ENCODE results near the gene GPR132. TPM values are rescaled to one million over a fixed set of nuclear protein-coding genes. Genes with fewer than 3 reads are reported as not detected.

GPR132 gene
- total and polyA plus RNA-seq, 10 of the 15 experiments (the other 5 are each of a cell fraction or from before 2014, with no cell fraction given) = 1.9 to 49.3 (median 20.4) TPM

DNA sequence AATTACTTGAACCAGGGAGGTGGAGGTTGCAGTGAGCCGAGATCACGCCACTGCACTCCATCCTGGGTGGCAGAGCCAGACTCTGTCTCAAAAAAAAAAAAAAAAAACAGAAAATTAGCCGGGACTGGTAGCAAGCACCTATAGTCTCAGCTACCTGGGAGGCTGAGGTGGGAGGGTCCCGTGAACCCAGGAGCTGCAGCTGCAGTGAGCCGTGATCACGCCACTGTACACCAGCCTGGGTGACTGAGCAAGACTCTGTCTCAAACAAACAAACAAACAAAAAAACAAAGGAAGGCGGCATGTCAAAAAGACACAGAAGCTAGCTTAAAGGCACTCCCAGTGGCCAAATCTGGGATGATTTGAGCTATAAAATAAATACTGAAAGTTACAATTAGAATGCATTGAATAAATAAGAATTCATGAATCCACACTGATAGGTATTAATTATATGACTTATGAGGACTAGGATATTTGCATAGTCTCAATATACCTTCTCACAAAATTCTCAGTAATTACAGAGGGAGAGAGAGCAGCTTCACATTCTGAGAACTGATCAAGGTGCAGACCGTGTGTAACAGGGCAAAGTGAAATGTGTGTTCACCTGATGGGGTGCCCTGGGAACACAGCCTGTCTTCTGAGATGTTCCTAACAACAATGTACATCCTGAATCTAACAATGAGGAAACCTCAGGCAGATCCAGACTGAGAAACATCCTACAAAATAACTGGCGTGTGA lies 42.7 kb upstream of the GPR132 start:
- in situ Hi-C loops (cut with MboI) = no loop called here
- Histone ChIP-seq H3K9ac (ENCODE audit: control insufficient read depth, insufficient read depth, low read length) (no peak overlapping the region), H3K4me2 (ENCODE audit: control insufficient read depth, insufficient read depth) (no peak overlapping the region), H3K27me3 (replicated peaks in 1 of 2; ENCODE audit: control insufficient read depth in 2 of 2, insufficient read depth in 2 of 2, low read length in 1 of 2) (no peaks in the 10 kb centered on the region; a peak in 1 of 4 replicates), H3K27ac (ENCODE audit: control insufficient read depth, insufficient read depth) (no peak overlapping the region), H3K4me1 (ENCODE audit: control insufficient read depth, insufficient read depth, low read length) (no peaks in the 10 kb centered on the region), H3K9me3 (replicated peaks; ENCODE audit: control insufficient read depth, insufficient read depth, low read length) (no peaks in the 10 kb centered on the region; the same call in 2 of the 3 replicates), H4K20me1 (ENCODE audit: control insufficient read depth, insufficient read depth) (no peaks in the 10 kb centered on the region), H2AFZ (ENCODE audit: control insufficient read depth, low read depth, low read length) (no peak overlapping the region), H3K79me2 (ENCODE audit: control insufficient read depth, insufficient read depth, low read length) (no peaks in the 10 kb centered on the region), H3K36me3 (ENCODE audit: control insufficient read depth in 2 of 2, insufficient read depth in 2 of 2, low read length in 1 of 2) (no peaks in the 10 kb centered on the region), H3K4me3 (no peak overlapping the region)
- no peak for FAIRE-seq
- ChIA-PET POLR2A (no interaction called here), SMC1A (ENCODE audit: uncharacterized antibody, unreplicated experiment) (no interaction called here), RAD21 (ENCODE audit: unreplicated experiment) (interaction anchor here (0.7 kb wide), 1 partner anchor 206 kb away, joined by 3 read pairs; no protein-coding TSS in a partner anchor), CTCF (interaction anchor here (0.6 kb wide), 1 partner anchor 36 kb away, joined by 3 read pairs; no protein-coding TSS in a partner anchor)
- 27% methylated on average over 9 of the region's 9 CpGs for WGBS (ENCODE audit: insufficient coverage, insufficient replicate concordance, low lambda C conversion rate, missing lambda C conversion rate)
- BruUV-seq (replicated peaks) = no TSS peak
- no peak for ATAC-seq
- DNase-seq (ENCODE audit: low read depth, low spot score) = no peak
- TF ChIP-seq, protein P1, sequence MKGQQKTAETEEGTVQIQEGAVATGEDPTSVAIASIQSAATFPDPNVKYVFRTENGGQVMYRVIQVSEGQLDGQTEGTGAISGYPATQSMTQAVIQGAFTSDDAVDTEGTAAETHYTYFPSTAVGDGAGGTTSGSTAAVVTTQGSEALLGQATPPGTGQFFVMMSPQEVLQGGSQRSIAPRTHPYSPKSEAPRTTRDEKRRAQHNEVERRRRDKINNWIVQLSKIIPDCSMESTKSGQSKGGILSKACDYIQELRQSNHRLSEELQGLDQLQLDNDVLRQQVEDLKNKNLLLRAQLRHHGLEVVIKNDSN (IDR thresholded peaks at IDR 0.05; ENCODE audit: borderline replicate concordance, extremely low read length, insufficient read depth, low read depth, low read length) = no peak
- TF ChIP-seq POU2F2 (IDR thresholded peaks at IDR 0.05; ENCODE audit: borderline replicate concordance, low read depth, low read length) (no peak), RBBP5 (conservative IDR thresholded peaks at IDR 0.05) (no peak)
- intact Hi-C loops (cut with micrococcal nuclease; ENCODE audit: unreplicated experiment) = no loop called here

- H3K4me2 ChIP-seq (ENCODE audit: control insufficient read depth, insufficient read depth) = no peak overlapping the region
- no peak for ATAC-seq
- H3K27ac ChIP-seq (ENCODE audit: control insufficient read depth, insufficient read depth) = no peak overlapping the region
- ChIA-PET SMC1A (ENCODE audit: uncharacterized antibody, unreplicated experiment) (no interaction called here), RAD21 (ENCODE audit: unreplicated experiment) (interaction anchor here (0.7 kb wide), 1 partner anchor 205 kb away, joined by 3 read pairs; no protein-coding TSS in a partner anchor), POLR2A (no interaction called here), CTCF (interaction anchor here (0.6 kb wide), 1 partner anchor 239 kb away, joined by 4 read pairs; no protein-coding TSS in a partner anchor)
- H2AFZ ChIP-seq (ENCODE audit: control insufficient read depth, low read depth, low read length) = no peak overlapping the region
- 71% methylated on average over 7 of the region's 7 CpGs for WGBS (ENCODE audit: insufficient coverage, insufficient replicate concordance, low lambda C conversion rate, missing lambda C conversion rate)
- intact Hi-C loops (cut with micrococcal nuclease; ENCODE audit: unreplicated experiment) (no loop called here), in situ Hi-C loops (cut with MboI) (no loop called here)
- H3K79me2 ChIP-seq (ENCODE audit: control insufficient read depth, insufficient read depth, low read length) = no peaks in the 10 kb centered on the region
- no TSS peak for BruUV-seq (replicated peaks)
- H4K20me1 ChIP-seq (ENCODE audit: control insufficient read depth, insufficient read depth) = no peaks in the 10 kb centered on the region
- H3K9me3 ChIP-seq (replicated peaks; ENCODE audit: control insufficient read depth, insufficient read depth, low read length) = no peaks in the 10 kb centered on the region; the same call in 2 of the 3 replicates
- H3K36me3 ChIP-seq (ENCODE audit: control insufficient read depth in 2 of 2, insufficient read depth in 2 of 2, low read length in 1 of 2) = no peaks in the 10 kb centered on the region
- no peak overlapping the region for H3K4me3 ChIP-seq
- no peak for FAIRE-seq
- no peak overlapping the region for H3K9ac ChIP-seq (ENCODE audit: control insufficient read depth, insufficient read depth, low read length)
- no peak for DNase-seq (ENCODE audit: low read depth, low spot score)
- no peaks in the 10 kb centered on the region; a peak in 1 of 4 replicates for H3K27me3 ChIP-seq (replicated peaks in 1 of 2; ENCODE audit: control insufficient read depth in 2 of 2, insufficient read depth in 2 of 2, low read length in 1 of 2)
- no peaks in the 10 kb centered on the region for H3K4me1 ChIP-seq (ENCODE audit: control insufficient read depth, insufficient read depth, low read length)
- no peak for TF ChIP-seq ZSCAN29 (IDR thresholded peaks at IDR 0.05)
- TF ChIP-seq NBN (IDR thresholded peaks at IDR 0.05) = no peak
- TF ChIP-seq DPF2 (IDR thresholded peaks at IDR 0.05) = no peak
- no peak for TF ChIP-seq KAT2A (conservative IDR thresholded peaks at IDR 0.05; ENCODE audit: control insufficient read depth, low read depth, low read length)
- TF ChIP-seq, protein P2, sequence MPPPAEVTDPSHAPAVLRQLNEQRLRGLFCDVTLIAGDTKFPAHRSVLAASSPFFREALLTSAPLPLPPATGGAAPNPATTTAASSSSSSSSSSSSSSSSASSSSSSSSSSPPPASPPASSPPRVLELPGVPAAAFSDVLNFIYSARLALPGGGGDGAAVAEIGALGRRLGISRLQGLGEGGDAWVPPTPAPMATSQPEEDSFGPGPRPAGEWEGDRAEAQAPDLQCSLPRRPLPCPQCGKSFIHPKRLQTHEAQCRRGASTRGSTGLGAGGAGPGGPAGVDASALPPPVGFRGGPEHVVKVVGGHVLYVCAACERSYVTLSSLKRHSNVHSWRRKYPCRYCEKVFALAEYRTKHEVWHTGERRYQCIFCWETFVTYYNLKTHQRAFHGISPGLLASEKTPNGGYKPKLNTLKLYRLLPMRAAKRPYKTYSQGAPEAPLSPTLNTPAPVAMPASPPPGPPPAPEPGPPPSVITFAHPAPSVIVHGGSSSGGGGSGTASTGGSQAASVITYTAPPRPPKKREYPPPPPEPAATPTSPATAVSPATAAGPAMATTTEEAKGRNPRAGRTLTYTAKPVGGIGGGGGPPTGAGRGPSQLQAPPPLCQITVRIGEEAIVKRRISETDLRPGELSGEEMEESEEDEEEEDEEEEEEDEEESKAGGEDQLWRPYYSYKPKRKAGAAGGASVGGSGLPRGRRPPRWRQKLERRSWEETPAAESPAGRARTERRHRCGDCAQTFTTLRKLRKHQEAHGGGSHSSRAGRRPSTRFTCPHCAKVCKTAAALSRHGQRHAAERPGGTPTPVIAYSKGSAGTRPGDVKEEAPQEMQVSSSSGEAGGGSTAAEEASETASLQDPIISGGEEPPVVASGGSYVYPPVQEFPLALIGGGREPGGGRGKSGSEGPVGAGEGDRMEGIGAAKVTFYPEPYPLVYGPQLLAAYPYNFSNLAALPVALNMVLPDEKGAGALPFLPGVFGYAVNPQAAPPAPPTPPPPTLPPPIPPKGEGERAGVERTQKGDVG (CRISPR knock-in tag; IDR thresholded peaks at IDR 0.05) = no peak
- no peak for TF ChIP-seq TARDBP (IDR thresholded peaks at IDR 0.05; ENCODE audit: borderline replicate concordance)
- no peak for TF ChIP-seq FOXM1 (IDR thresholded peaks at IDR 0.05; ENCODE audit: low read depth, low read length)
- TF ChIP-seq, protein P3, sequence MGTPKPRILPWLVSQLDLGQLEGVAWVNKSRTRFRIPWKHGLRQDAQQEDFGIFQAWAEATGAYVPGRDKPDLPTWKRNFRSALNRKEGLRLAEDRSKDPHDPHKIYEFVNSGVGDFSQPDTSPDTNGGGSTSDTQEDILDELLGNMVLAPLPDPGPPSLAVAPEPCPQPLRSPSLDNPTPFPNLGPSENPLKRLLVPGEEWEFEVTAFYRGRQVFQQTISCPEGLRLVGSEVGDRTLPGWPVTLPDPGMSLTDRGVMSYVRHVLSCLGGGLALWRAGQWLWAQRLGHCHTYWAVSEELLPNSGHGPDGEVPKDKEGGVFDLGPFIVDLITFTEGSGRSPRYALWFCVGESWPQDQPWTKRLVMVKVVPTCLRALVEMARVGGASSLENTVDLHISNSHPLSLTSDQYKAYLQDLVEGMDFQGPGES (IDR thresholded peaks at IDR 0.05) = no peak
Observed at GRCh38 chr14:105107351-105107750, 42.1 kb upstream of the GPR132 start.
